ENCODE data around the gene MYRFL. TPM values are rescaled to one million over a fixed set of nuclear protein-coding genes. Genes with fewer than 3 reads are reported as not detected.

Gene MYRFL
- total RNA-seq, 1 donor from 2014 or later: not detected

- H3K27me3 ChIP-seq (ENCODE audit: low read depth): no peaks in the 10 kb centered on the region
- no peak overlapping the region for H3K4me3 ChIP-seq
- no peak overlapping the region for H3K27ac ChIP-seq
- no peak for TF ChIP-seq CTCF (IDR thresholded peaks at IDR 0.05)
- H3K4me1 ChIP-seq: peaks cover 10% of the 10 kb centered on the region
- DNase-seq (no peak), ATAC-seq (no peak)
- intact Hi-C loops (cut with DNase I): no loop called here
- H3K36me3 ChIP-seq: no peaks in the 10 kb centered on the region
- no peaks in the 10 kb centered on the region for H3K9me3 ChIP-seq
Observed at GRCh38 chr12:69931569-69931968, 106.5 kb downstream of the MYRFL start.

GRCh38 chr12:69932154-69932553, 107.1 kb downstream of the MYRFL start:
- Histone ChIP-seq H3K4me1 (peaks cover 10% of the 10 kb centered on the region), H3K9me3 (no peaks in the 10 kb centered on the region), H3K36me3 (no peaks in the 10 kb centered on the region), H3K27me3 (ENCODE audit: low read depth) (no peaks in the 10 kb centered on the region), H3K4me3 (no peak overlapping the region), H3K27ac (no peak overlapping the region)
- intact Hi-C loops (cut with DNase I): no loop called here
- ATAC-seq (no peak), DNase-seq (no peak)
- TF ChIP-seq CTCF (IDR thresholded peaks at IDR 0.05): no peak

- no peaks in the 10 kb centered on the region for H3K27me3 ChIP-seq (ENCODE audit: low read depth)
- H3K4me3 ChIP-seq: no peak overlapping the region
- no peak overlapping the region for H3K27ac ChIP-seq
- peaks cover 10% of the 10 kb centered on the region for H3K4me1 ChIP-seq
- DNase-seq: no peak
- no peaks in the 10 kb centered on the region for H3K36me3 ChIP-seq
- no peak for TF ChIP-seq CTCF (IDR thresholded peaks at IDR 0.05)
- intact Hi-C loops (cut with DNase I): no loop called here
- H3K9me3 ChIP-seq: no peaks in the 10 kb centered on the region
- ATAC-seq: no peak
Observed at GRCh38 chr12:69932676-69933552, 107.9 kb downstream of the MYRFL start.

GRCh38 chr12:69934011-69934410, 109.0 kb downstream of the MYRFL start:
- peaks cover 10% of the 10 kb centered on the region for H3K4me1 ChIP-seq
- TF ChIP-seq CTCF (IDR thresholded peaks at IDR 0.05): no peak
- no peak overlapping the region for H3K27ac ChIP-seq
- no peaks in the 10 kb centered on the region for H3K27me3 ChIP-seq (ENCODE audit: low read depth)
- no peaks in the 10 kb centered on the region for H3K9me3 ChIP-seq
- H3K36me3 ChIP-seq: no peaks in the 10 kb centered on the region
- no peak for DNase-seq
- intact Hi-C loops (cut with DNase I): no loop called here
- H3K4me3 ChIP-seq: no peak overlapping the region
- no peak for ATAC-seq

- intact Hi-C loops (cut with DNase I): no loop called here
- no peak for TF ChIP-seq CTCF (IDR thresholded peaks at IDR 0.05)
- peak overlapping the region; percentile 9 for H3K27ac ChIP-seq
- DNase-seq: no peak
- no peaks in the 10 kb centered on the region for H3K9me3 ChIP-seq
- no peaks in the 10 kb centered on the region for H3K36me3 ChIP-seq
- H3K4me1 ChIP-seq: peaks cover 10% of the 10 kb centered on the region
- ATAC-seq: peak; percentile 41 to 53
- H3K27me3 ChIP-seq (ENCODE audit: low read depth): no peaks in the 10 kb centered on the region
- no peak overlapping the region for H3K4me3 ChIP-seq
Observed at GRCh38 chr12:69935651-69936100, 110.6 kb downstream of the MYRFL start.

Measured in lower lobe of right lung (tissue), 2 donors.